Measurements from ENCODE around the gene ROCK1. TPM values are rescaled to one million over a fixed set of nuclear protein-coding genes. Genes with fewer than 3 reads are reported as not detected.

ROCK1 gene
- polyA plus RNA-seq, 1 of the 3 experiments (the other 2 are of a cell fraction), result 4.9 TPM

GRCh38 chr18:21112543-21113105 lies 1.0 kb upstream of the ROCK1 start (continued):
- TF ChIP-seq MXI1 (IDR thresholded peaks at IDR 0.05; ENCODE audit: low read depth, low read length), result no peak
- TF ChIP-seq RFX5 (IDR thresholded peaks at IDR 0.05; ENCODE audit: low read length), result no peak
- no peak for TF ChIP-seq NRF1 (IDR thresholded peaks at IDR 0.05; ENCODE audit: low read depth, low read length)
- no peak for TF ChIP-seq RCOR1 (IDR thresholded peaks at IDR 0.05; ENCODE audit: low read length)

DNA sequence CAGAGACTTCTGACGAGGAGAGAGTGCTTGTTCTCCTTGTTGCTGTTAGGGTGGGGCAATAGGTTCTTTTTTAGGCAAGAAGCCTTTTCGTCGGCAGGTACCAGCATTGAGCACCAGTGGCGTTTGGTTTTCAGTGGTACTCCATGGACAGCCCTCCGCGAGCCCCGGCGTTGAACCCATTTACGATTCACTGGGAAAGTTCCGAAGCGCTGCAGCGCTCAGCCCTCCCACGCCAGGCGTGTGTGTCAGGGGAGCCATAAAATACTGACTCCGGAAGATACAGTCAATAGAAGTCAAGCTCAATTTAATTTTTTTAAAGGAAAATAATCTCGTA lies 494 bp upstream of the ROCK1 start:
- H3K9me3 ChIP-seq, result no peaks in the 10 kb centered on the region
- no peaks in the 10 kb centered on the region for H3K27me3 ChIP-seq (ENCODE audit: insufficient read depth)
- CTCF ChIA-PET, result no interaction called here
- no peak for DNase-seq
- H3K4me2 ChIP-seq, result peak overlapping the region; percentile 80
- H3K4me3 ChIP-seq (ENCODE audit: low read depth in 2 of 2, low read length in 1 of 2), result peak overlapping the region; percentile 70 to 84
- no peak for TF ChIP-seq USF2 (IDR thresholded peaks at IDR 0.05; ENCODE audit: borderline replicate concordance, low read depth, low read length)
- 0 out of 2 replicates have a peak, but pooled peaks have one; percentile 0 for TF ChIP-seq USF1 (IDR thresholded peaks at IDR 0.05; ENCODE audit: borderline replicate concordance, low read depth)
- no peak; the same call in 1 of the 2 replicates for TF ChIP-seq PBX3 (IDR thresholded peaks at IDR 0.05)
- TF ChIP-seq IRF3 (IDR thresholded peaks at IDR 0.05; ENCODE audit: low read depth, low read length), result no peak
- TF ChIP-seq, protein P1, sequence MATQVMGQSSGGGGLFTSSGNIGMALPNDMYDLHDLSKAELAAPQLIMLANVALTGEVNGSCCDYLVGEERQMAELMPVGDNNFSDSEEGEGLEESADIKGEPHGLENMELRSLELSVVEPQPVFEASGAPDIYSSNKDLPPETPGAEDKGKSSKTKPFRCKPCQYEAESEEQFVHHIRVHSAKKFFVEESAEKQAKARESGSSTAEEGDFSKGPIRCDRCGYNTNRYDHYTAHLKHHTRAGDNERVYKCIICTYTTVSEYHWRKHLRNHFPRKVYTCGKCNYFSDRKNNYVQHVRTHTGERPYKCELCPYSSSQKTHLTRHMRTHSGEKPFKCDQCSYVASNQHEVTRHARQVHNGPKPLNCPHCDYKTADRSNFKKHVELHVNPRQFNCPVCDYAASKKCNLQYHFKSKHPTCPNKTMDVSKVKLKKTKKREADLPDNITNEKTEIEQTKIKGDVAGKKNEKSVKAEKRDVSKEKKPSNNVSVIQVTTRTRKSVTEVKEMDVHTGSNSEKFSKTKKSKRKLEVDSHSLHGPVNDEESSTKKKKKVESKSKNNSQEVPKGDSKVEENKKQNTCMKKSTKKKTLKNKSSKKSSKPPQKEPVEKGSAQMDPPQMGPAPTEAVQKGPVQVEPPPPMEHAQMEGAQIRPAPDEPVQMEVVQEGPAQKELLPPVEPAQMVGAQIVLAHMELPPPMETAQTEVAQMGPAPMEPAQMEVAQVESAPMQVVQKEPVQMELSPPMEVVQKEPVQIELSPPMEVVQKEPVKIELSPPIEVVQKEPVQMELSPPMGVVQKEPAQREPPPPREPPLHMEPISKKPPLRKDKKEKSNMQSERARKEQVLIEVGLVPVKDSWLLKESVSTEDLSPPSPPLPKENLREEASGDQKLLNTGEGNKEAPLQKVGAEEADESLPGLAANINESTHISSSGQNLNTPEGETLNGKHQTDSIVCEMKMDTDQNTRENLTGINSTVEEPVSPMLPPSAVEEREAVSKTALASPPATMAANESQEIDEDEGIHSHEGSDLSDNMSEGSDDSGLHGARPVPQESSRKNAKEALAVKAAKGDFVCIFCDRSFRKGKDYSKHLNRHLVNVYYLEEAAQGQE (IDR thresholded peaks at IDR 0.05; ENCODE audit: low read depth, low read length), result no peak
- no peak for TF ChIP-seq RXRA (IDR thresholded peaks at IDR 0.05; ENCODE audit: borderline replicate concordance, low read depth)
- TF ChIP-seq FOXJ3 (CRISPR knock-in tag; IDR thresholded peaks at IDR 0.05), result no peak
- peaks cover 4 to 14% of the 10 kb centered on the region in 2 experiments for H3K4me1 ChIP-seq (ENCODE audit: control insufficient read depth in 1 of 2, insufficient read depth in 2 of 2, low read depth in 1 of 2, low read length in 1 of 2)
- POLR2A ChIA-PET, result interaction anchor here (1.2 kb wide), 1 partner anchor 16 kb away, joined by 5 read pairs; no protein-coding TSS in a partner anchor
- peak overlapping the region; percentile 89 to 93 for H3K27ac ChIP-seq (ENCODE audit: low read depth in 2 of 2, low read length in 1 of 2)
- peak overlapping the region; percentile 83 for H2AFZ ChIP-seq (ENCODE audit: low read depth)
- H3K9me2 ChIP-seq, result no peaks in the 10 kb centered on the region
- peaks cover 37% of the 10 kb centered on the region for H4K20me1 ChIP-seq (ENCODE audit: insufficient read depth)
- WGBS (ENCODE audit: low lambda C conversion rate), result 1% methylated on average over 16 of the region's 16 CpGs
- H3K9ac ChIP-seq, result peak overlapping the region; percentile 75
- peaks cover 23% of the 10 kb centered on the region for H3F3A ChIP-seq (replicated peaks; ENCODE audit: insufficient read depth)
- peaks cover 44% of the 10 kb centered on the region for H3K79me2 ChIP-seq (ENCODE audit: insufficient read depth)
- peaks cover 0 to 10% of the 10 kb centered on the region in 2 experiments for H3K36me3 ChIP-seq (replicated peaks in 1 of 2; ENCODE audit: control insufficient read depth in 1 of 2, insufficient read depth in 2 of 2, low read length in 1 of 2)
